ENCODE data around the gene VWCE.

DNA sequence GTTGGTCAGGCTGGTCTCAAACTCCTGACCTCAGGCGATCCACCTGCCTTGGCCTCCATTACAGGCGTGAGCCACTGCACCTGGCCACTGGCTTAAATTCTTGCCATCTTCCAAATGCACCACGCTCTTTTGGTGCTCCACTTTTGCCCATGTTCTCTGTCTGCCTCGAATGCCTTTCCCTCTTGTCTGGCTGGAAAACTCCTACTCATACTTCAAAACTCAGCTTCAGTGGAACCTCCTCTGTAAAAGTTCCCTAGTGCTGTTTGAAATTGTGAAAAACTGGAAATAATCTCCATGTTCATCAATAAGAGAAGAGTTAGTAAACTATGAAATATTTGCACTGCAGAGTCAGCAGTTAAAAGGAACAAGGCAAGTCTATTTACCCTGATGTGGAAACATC lies 11.5 kb downstream of the VWCE start:
- TF ChIP-seq CTCF (conservative IDR thresholded peaks at IDR 0.05; ENCODE audit: low read length) (no peak), EZH2phosphoT487 (IDR thresholded peaks at IDR 0.05; ENCODE audit: borderline replicate concordance, low read depth, low read length) (no peak)

Measured in OCI-LY7 (cell line).